Measurements from ENCODE around the gene LY6G6C. TPM values are rescaled to one million over a fixed set of nuclear protein-coding genes. Genes with fewer than 3 reads are reported as not detected.
A peak's percentile ranks its signal among the peaks of the same experiment; 100 is the strongest.

The LY6G6C gene
- total RNA-seq, 2 donors from 2014 or later: not detected

- H3K9me3 ChIP-seq: no peaks in the 10 kb centered on the region
- no peak for DNase-seq
- intact Hi-C loops (cut with DNase I): no loop called here
- ATAC-seq: no peak
- no peaks in the 10 kb centered on the region for H3K27me3 ChIP-seq
- peaks cover 0 to 13% of the 10 kb centered on the region in 2 donors for H3K36me3 ChIP-seq (replicated peaks in 1 of 2; ENCODE audit: insufficient read depth in 1 of 2, low read depth in 2 of 2)
- H3K4me1 ChIP-seq: peaks cover 14% of the 10 kb centered on the region
- WGBS, 2 donors: 75 to 82% methylated on average over 5 of the region's 5 CpGs
- no peak overlapping the region for H3K4me3 ChIP-seq
- TF ChIP-seq CTCF (IDR thresholded peaks at IDR 0.05) (no peak), POLR2A (IDR thresholded peaks at IDR 0.05) (no peak)
- no peak overlapping the region for H3K27ac ChIP-seq
These were observed 35.1 kb downstream of the LY6G6C start for GRCh38 chr6:31686483-31686882.

GRCh38 chr6:31683591-31683990, 38.0 kb downstream of the LY6G6C start:
- ATAC-seq (no peak), DNase-seq (no peak)
- Histone ChIP-seq H3K27ac (peak overlapping the region in 2 of 4 donors; percentile 31 to 60), H3K36me3 (replicated peaks in 1 of 2; ENCODE audit: insufficient read depth in 1 of 2, low read depth in 2 of 2) (peaks cover 0 to 8% of the 10 kb centered on the region in 2 donors), H3K4me3 (no peak overlapping the region), H3K27me3 (no peaks in the 10 kb centered on the region), H3K9me3 (no peaks in the 10 kb centered on the region), H3K4me1 (peaks cover 27% of the 10 kb centered on the region)
- TF ChIP-seq POLR2A (IDR thresholded peaks at IDR 0.05) (no peak), CTCF (IDR thresholded peaks at IDR 0.05) (no peak)
- 64 to 76% methylated on average over 13 of the region's 13 CpGs for WGBS, 2 donors
- intact Hi-C loops (cut with DNase I): loop anchor here (5.0 kb wide), 1 partner anchor 269 kb away; no protein-coding TSS in a partner anchor

GRCh38 chr6:31681135-31681671, 40.3 kb downstream of the LY6G6C start:
- ATAC-seq (peak; percentile 51), DNase-seq (peak; percentile 33 to 61 (median 42))
- Histone ChIP-seq H3K27ac (peak overlapping the region in 3 of 4 donors; percentile 59 to 82 (median 70)), H3K27me3 (no peaks in the 10 kb centered on the region), H3K4me1 (peaks cover 27% of the 10 kb centered on the region), H3K9me3 (no peaks in the 10 kb centered on the region), H3K36me3 (replicated peaks in 1 of 2; ENCODE audit: insufficient read depth in 1 of 2, low read depth in 2 of 2) (no peaks in the 10 kb centered on the region), H3K4me3 (peak overlapping the region in 1 of 2 donors; percentile 18)
- WGBS, 2 donors: 0 to 3% methylated on average over 3 to 29 of the region's 40 CpGs
- TF ChIP-seq POLR2A (IDR thresholded peaks at IDR 0.05) (peak in 2 of 3 donors; percentile 48 to 49), CTCF (IDR thresholded peaks at IDR 0.05) (peak in 2 of 7 experiments; percentile 6 to 37)
- intact Hi-C loops (cut with DNase I): loop anchor here (5.0 kb wide), 1 partner anchor 271 kb away; no protein-coding TSS in a partner anchor

GRCh38 chr6:31680226-31681134, 41.1 kb downstream of the LY6G6C start, which contains the start of gene LY6G5C:
Gene LY6G5C (minus strand): TSS chr6:31681067. CDS start chr6:31680373, 694 bp downstream.
- ATAC-seq (peak; percentile 89), DNase-seq (peak; percentile 84 to 88 (median 86))
- Histone ChIP-seq H3K4me1 (peaks cover 27% of the 10 kb centered on the region), H3K27me3 (no peaks in the 10 kb centered on the region), H3K4me3 (peak within 1 kb of the TSS in 1 of 2 donors; percentile 18), H3K9me3 (no peaks in the 10 kb centered on the region), H3K27ac (peak within 1 kb of the TSS in 3 of 4 donors; percentile 59 to 82 (median 70)), H3K36me3 (replicated peaks in 1 of 2; ENCODE audit: insufficient read depth in 1 of 2, low read depth in 2 of 2) (no peaks in the 10 kb centered on the region)
- 7 to 11% methylated on average over 15 to 17 of the region's 17 CpGs for WGBS, 2 donors
- TF ChIP-seq CTCF (IDR thresholded peaks at IDR 0.05) (peak; percentile 34 to 87 (median 81)), POLR2A (IDR thresholded peaks at IDR 0.05) (peak in 2 of 3 donors; percentile 38 to 48)
- intact Hi-C loops (cut with DNase I): loop anchor here (5.0 kb wide), 1 partner anchor 272 kb away; no protein-coding TSS in a partner anchor
